Astrocyte (in vitro differentiated cells and primary cell): ENCODE data around the gene TMEM108. TPM values are rescaled to one million over a fixed set of nuclear protein-coding genes. Genes with fewer than 3 reads are reported as not detected.

Experiments used
- DNase-seq: peaks from one replicate; pipeline ENCODE4 v3.0.0-alpha.2; 2010; ENCODE audit warnings: low read depth
- FAIRE-seq: peaks from 2 replicates; lab custom pipeline; 2011; peaks lifted over from hg19 to GRCh38; lab: Jason Lieb, UNC
- H2AFZ ChIP-seq: 2 replicates; pipeline ENCODE4 v1.6.0; 2012; ENCODE audit warnings: low read depth, low read length, inconsistent platforms
- H3K27ac ChIP-seq: 2 replicates; pipeline ENCODE4 v1.5.1; 2011; ENCODE audit warnings: low read depth, low read length, inconsistent platforms
- H3K27me3 ChIP-seq: 2 replicates; pipeline ENCODE4 v1.6.0; 2011; ENCODE audit warnings: low read length, inconsistent platforms; ENCODE audit not compliant: insufficient read depth
- H3K36me3 ChIP-seq: 2 replicates; pipeline ENCODE4 v1.5.1; 2011; ENCODE audit warnings: low read length, inconsistent platforms; ENCODE audit not compliant: insufficient read depth
- H3K4me1 ChIP-seq: 2 replicates; pipeline ENCODE4 v1.5.1; 2011; ENCODE audit warnings: low read length, inconsistent platforms; ENCODE audit not compliant: insufficient read depth
- H3K4me2 ChIP-seq: 2 replicates; pipeline ENCODE4 v1.6.0; 2012; ENCODE audit warnings: low read length, inconsistent platforms
- H3K4me3 ChIP-seq: 2 replicates; pipeline ENCODE4 v1.5.1; 2011; ENCODE audit warnings: low read depth, mild to moderate bottlenecking, low read length, inconsistent platforms; ENCODE audit not compliant: insufficient read depth
- H3K79me2 ChIP-seq: 2 replicates; pipeline ENCODE4 v1.6.0; 2012; ENCODE audit warnings: mild to moderate bottlenecking, low read length, inconsistent platforms; ENCODE audit not compliant: insufficient read depth
- H3K9ac ChIP-seq: 2 replicates; pipeline ENCODE4 v1.6.0; 2012; ENCODE audit warnings: mild to moderate bottlenecking, low read length, inconsistent platforms
- H3K9me3 ChIP-seq: 2 replicates; pipeline ENCODE4 v1.5.1; 2012; ENCODE audit warnings: low read depth, mild to moderate bottlenecking, low read length, inconsistent platforms; ENCODE audit not compliant: insufficient read depth
- H4K20me1 ChIP-seq: 2 replicates; pipeline ENCODE4 v1.6.0; 2012; ENCODE audit warnings: low read length, inconsistent platforms; ENCODE audit not compliant: insufficient read depth
- H3K27ac Mint-ChIP-seq: one replicate; pipeline ENCODE4 v1.8.0; 2021; ENCODE audit warnings: mild to moderate bottlenecking, mixed read lengths; ENCODE audit not compliant: unreplicated experiment
- H3K27me3 Mint-ChIP-seq: one replicate; pipeline ENCODE4 v1.8.0; 2021; ENCODE audit warnings: low read depth, mixed read lengths; ENCODE audit not compliant: unreplicated experiment
- H3K36me3 Mint-ChIP-seq: one replicate; pipeline ENCODE4 v1.8.0; 2021; ENCODE audit warnings: low read depth, mixed read lengths; ENCODE audit not compliant: unreplicated experiment
- H3K4me1 Mint-ChIP-seq: one replicate; pipeline ENCODE4 v1.8.0; 2021; ENCODE audit warnings: low read depth, mixed read lengths; ENCODE audit not compliant: unreplicated experiment
- H3K4me3 Mint-ChIP-seq: one replicate; pipeline ENCODE4 v1.8.0; 2021; ENCODE audit warnings: mild to moderate bottlenecking, moderate library complexity, mixed read lengths; ENCODE audit not compliant: unreplicated experiment
- H3K9me3 Mint-ChIP-seq: one replicate; pipeline ENCODE4 v1.8.0; 2021; ENCODE audit warnings: mild to moderate bottlenecking, mixed read lengths; ENCODE audit not compliant: unreplicated experiment
- CTCF ChIP-seq: IDR thresholded peaks from 2 replicates; pipeline ENCODE4 v1.5.1; 2011; ENCODE audit warnings: low read depth, mild to moderate bottlenecking, inconsistent platforms, low read length, moderate library complexity; ENCODE audit not compliant: insufficient read depth
- EZH2 ChIP-seq: IDR thresholded peaks from 2 replicates; pipeline ENCODE4 v1.6.1; 2012; ENCODE audit warnings: mild to moderate bottlenecking, low read length, inconsistent platforms; ENCODE audit not compliant: insufficient read depth
- total RNA-seq: library from RNA; stranded (reverse); gene quantifications from 2 replicates; pipeline ENCODE4 v1.2.1, GENCODE V29; 2021

TMEM108 gene
- total RNA-seq, 1 donor from 2014 or later = 5.6 TPM

- no peak overlapping the region for H3K27ac Mint-ChIP-seq
- no peak overlapping the region for H3K4me3 Mint-ChIP-seq
- Histone ChIP-seq H4K20me1 (no peaks in the 10 kb centered on the region), H2AFZ (no peak overlapping the region), H3K4me3 (no peak overlapping the region), H3K27me3 (no peaks in the 10 kb centered on the region), H3K4me1 (no peaks in the 10 kb centered on the region), H3K9ac (no peak overlapping the region), H3K4me2 (no peak overlapping the region), H3K9me3 (no peaks in the 10 kb centered on the region), H3K36me3 (no peaks in the 10 kb centered on the region), H3K79me2 (no peaks in the 10 kb centered on the region), H3K27ac (no peak overlapping the region)
- no peaks in the 10 kb centered on the region for H3K27me3 Mint-ChIP-seq
- no peak for DNase-seq
- H3K36me3 Mint-ChIP-seq = no peaks in the 10 kb centered on the region
- no peaks in the 10 kb centered on the region for H3K9me3 Mint-ChIP-seq
- peaks cover 3% of the 10 kb centered on the region for H3K4me1 Mint-ChIP-seq
- FAIRE-seq = no peak
- TF ChIP-seq CTCF (no peak), EZH2 (no peak)
Observed at GRCh38 chr3:133157716-133158115, 119.5 kb downstream of the TMEM108 start.

GRCh38 chr3:133158686-133159085 lies 120.5 kb downstream of the TMEM108 start:
- Mint-ChIP-seq H3K27ac (no peak overlapping the region), H3K4me3 (no peak overlapping the region), H3K9me3 (peaks cover 2% of the 10 kb centered on the region), H3K27me3 (no peaks in the 10 kb centered on the region), H3K4me1 (peaks cover 3% of the 10 kb centered on the region), H3K36me3 (no peaks in the 10 kb centered on the region)
- Histone ChIP-seq H3K9ac (no peak overlapping the region), H2AFZ (no peak overlapping the region), H3K79me2 (no peaks in the 10 kb centered on the region), H3K27ac (no peak overlapping the region), H4K20me1 (no peaks in the 10 kb centered on the region), H3K27me3 (no peaks in the 10 kb centered on the region), H3K4me2 (no peak overlapping the region), H3K4me1 (no peaks in the 10 kb centered on the region), H3K4me3 (no peak overlapping the region), H3K9me3 (no peaks in the 10 kb centered on the region), H3K36me3 (no peaks in the 10 kb centered on the region)
- TF ChIP-seq CTCF (no peak), EZH2 (no peak)
- DNase-seq (no peak), FAIRE-seq (no peak)

- Mint-ChIP-seq H3K4me1 (peaks cover 3% of the 10 kb centered on the region), H3K36me3 (no peaks in the 10 kb centered on the region), H3K27ac (no peak overlapping the region), H3K27me3 (no peaks in the 10 kb centered on the region), H3K4me3 (no peak overlapping the region), H3K9me3 (peaks cover 2% of the 10 kb centered on the region)
- H3K9ac ChIP-seq = no peak overlapping the region
- H3K4me3 ChIP-seq = no peak overlapping the region
- TF ChIP-seq CTCF = no peak
- TF ChIP-seq EZH2 = no peak
- no peak overlapping the region for H3K27ac ChIP-seq
- DNase-seq (no peak), FAIRE-seq (no peak)
- no peaks in the 10 kb centered on the region for H3K9me3 ChIP-seq
- H3K27me3 ChIP-seq = no peaks in the 10 kb centered on the region
- no peak overlapping the region for H2AFZ ChIP-seq
- no peaks in the 10 kb centered on the region for H4K20me1 ChIP-seq
- no peaks in the 10 kb centered on the region for H3K79me2 ChIP-seq
- H3K36me3 ChIP-seq = no peaks in the 10 kb centered on the region
- no peak overlapping the region for H3K4me2 ChIP-seq
- no peaks in the 10 kb centered on the region for H3K4me1 ChIP-seq
Observed at GRCh38 chr3:133159498-133160475, 121.6 kb downstream of the TMEM108 start.
